HepG2 (cell line): Measurements from ENCODE around the gene ANKRD39. TPM values are rescaled to one million over a fixed set of nuclear protein-coding genes. Genes with fewer than 3 reads are reported as not detected.
A peak's percentile ranks its signal among the peaks of the same experiment; 100 is the strongest.

Source experiments
- CBX5 ChIP-seq: sonication (generic); formaldehyde crosslinking; IDR thresholded peaks from 2 replicates; pipeline ENCODE4 v1.4.0; 2020; ENCODE audit warnings: missing genetic modification reagents, borderline replicate concordance
- DBP ChIP-seq: sonication (generic); formaldehyde crosslinking; IDR thresholded peaks from 2 replicates; pipeline ENCODE4 v1.4.0; 2020; ENCODE audit warnings: missing genetic modification reagents; ENCODE audit errors: not compliant biosample characterization
- ETV6 ChIP-seq: sonication (generic); formaldehyde crosslinking; conservative IDR thresholded peaks from 2 replicates; pipeline ENCODE4 v1.4.0; 2020; ENCODE audit warnings: missing genetic modification reagents
- HDAC2 ChIP-seq: sonication (generic); formaldehyde crosslinking; IDR thresholded peaks from 2 replicates; pipeline ENCODE4 v1.4.0; 2020; ENCODE audit warnings: missing genetic modification reagents
- NFRKB ChIP-seq: fragments of 450-650 bp; IDR thresholded peaks from 2 replicates; pipeline ENCODE4 v1.6.1; 2017
- RERE ChIP-seq: IDR thresholded peaks from 2 replicates; pipeline ENCODE4 v1.6.1; 2016; ENCODE audit warnings: low read depth, missing genetic modification reagents, missing compliant biosample characterization
- RXRA ChIP-seq: sonication (generic); formaldehyde crosslinking; IDR thresholded peaks from 2 replicates; pipeline ENCODE4 v1.5.1; 2020; ENCODE audit warnings: missing genetic modification reagents
- SMAD1 ChIP-seq: sonication (generic); formaldehyde crosslinking; IDR thresholded peaks from 2 replicates; pipeline ENCODE4 v1.4.0; 2020; ENCODE audit warnings: missing genetic modification reagents, low read depth, mild to moderate bottlenecking, borderline replicate concordance
- YY1 ChIP-seq: IDR thresholded peaks from 2 replicates; pipeline ENCODE4 v1.6.1; 2011; ENCODE audit warnings: low read length, low read depth, moderate library complexity, mild to moderate bottlenecking; ENCODE audit not compliant: insufficient read depth, insufficient replicate concordance
- ZMAT3 ChIP-seq: sonication (generic); formaldehyde crosslinking; conservative IDR thresholded peaks from 2 replicates; pipeline ENCODE4 v1.7.0; 2021; ENCODE audit warnings: missing genetic modification reagents
- ZNF234 ChIP-seq: sonication (generic); formaldehyde crosslinking; conservative IDR thresholded peaks from 2 replicates; pipeline ENCODE4 v1.5.1; 2020; ENCODE audit warnings: mild to moderate bottlenecking, missing genetic modification reagents
- ZNF30 ChIP-seq: sonication (generic); formaldehyde crosslinking; IDR thresholded peaks from 2 replicates; pipeline ENCODE4 v1.5.0; 2020; ENCODE audit warnings: mild to moderate bottlenecking, missing genetic modification reagents
- ZNF652 ChIP-seq: IDR thresholded peaks from 2 replicates; pipeline ENCODE4 v1.6.1; 2016; ENCODE audit warnings: low read depth, borderline replicate concordance
- ZNF766 ChIP-seq: sonication (generic); formaldehyde crosslinking; IDR thresholded peaks from 2 replicates; pipeline ENCODE4 v1.5.0; 2020; ENCODE audit warnings: missing genetic modification reagents, borderline replicate concordance
- polyA plus RNA-seq, 8 experiments: library from polyadenylated mRNA; depleted of rRNA in 3 of 8; stranded (reverse) in 7 of 8; unstranded in 1 of 8; fragments of >200 nt; fragmentation: Illumina TruSeq in 4 of 8; extraction: Trizol in 4 of 8; gene quantifications; 2 replicates each; pipeline versions ENCODE4 v1.2.1 to v1.2.3, GENCODE V29; 2011 to 2016; ENCODE audit warnings: low read depth in 4 of 8, missing spikeins in 1 of 8, mixed read lengths in 1 of 8; ENCODE audit not compliant: insufficient read depth in 1 of 8
- total RNA-seq, 5 experiments: library from RNA; depleted of rRNA; stranded (reverse); fragments of >200 nt; fragmentation: Illumina TruSeq; extraction: Trizol; gene quantifications; 2 replicates each; pipeline ENCODE4 v1.2.3, GENCODE V29; 2016; ENCODE audit warnings: low read depth in 1 of 5
- TF ChIP-seq, protein P1 (sequence below): sonication (generic); formaldehyde crosslinking; conservative IDR thresholded peaks from 2 replicates; pipeline ENCODE4 v1.4.0; 2020; ENCODE audit warnings: missing genetic modification reagents
- TF ChIP-seq, protein P2 (sequence below): sonication (generic); formaldehyde crosslinking; IDR thresholded peaks from 2 replicates; pipeline ENCODE4 v1.4.0; 2020; ENCODE audit warnings: missing genetic modification reagents

Gene ANKRD39
- total and polyA plus RNA-seq, 2 of the 13 experiments (the other 11 are each of a cell fraction or from before 2014, with no cell fraction given) = 23.2 to 24.8 TPM

GRCh38 chr2:96869281-96869821, 11.5 kb upstream of the ANKRD39 start (continued):
- no peak for TF ChIP-seq RERE (CRISPR knock-in tag)
- TF ChIP-seq ZNF30 (CRISPR knock-in tag) = peak; percentile 1; the same call in 1 of the 2 replicates
- no peak for TF ChIP-seq HDAC2 (CRISPR knock-in tag)
- TF ChIP-seq ZNF766 = no peak
- TF ChIP-seq CBX5 (CRISPR knock-in tag) = no peak
- no peak for TF ChIP-seq RXRA
- TF ChIP-seq ZNF234 (CRISPR knock-in tag) = 0 out of 2 replicates have a peak, but pooled peaks have one; percentile 17
- 0 out of 2 replicates have a peak, but pooled peaks have one; percentile 20 for TF ChIP-seq ETV6 (CRISPR knock-in tag)
- TF ChIP-seq SMAD1 = 0 out of 2 replicates have a peak, but pooled peaks have one; percentile 12
- TF ChIP-seq, protein P1, sequence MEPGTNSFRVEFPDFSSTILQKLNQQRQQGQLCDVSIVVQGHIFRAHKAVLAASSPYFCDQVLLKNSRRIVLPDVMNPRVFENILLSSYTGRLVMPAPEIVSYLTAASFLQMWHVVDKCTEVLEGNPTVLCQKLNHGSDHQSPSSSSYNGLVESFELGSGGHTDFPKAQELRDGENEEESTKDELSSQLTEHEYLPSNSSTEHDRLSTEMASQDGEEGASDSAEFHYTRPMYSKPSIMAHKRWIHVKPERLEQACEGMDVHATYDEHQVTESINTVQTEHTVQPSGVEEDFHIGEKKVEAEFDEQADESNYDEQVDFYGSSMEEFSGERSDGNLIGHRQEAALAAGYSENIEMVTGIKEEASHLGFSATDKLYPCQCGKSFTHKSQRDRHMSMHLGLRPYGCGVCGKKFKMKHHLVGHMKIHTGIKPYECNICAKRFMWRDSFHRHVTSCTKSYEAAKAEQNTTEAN (CRISPR knock-in tag) = 0 out of 2 replicates have a peak, but pooled peaks have one; percentile 15
- no peak for TF ChIP-seq NFRKB
- TF ChIP-seq ZNF652 (CRISPR knock-in tag) = no peak
- TF ChIP-seq YY1 = no peak
- TF ChIP-seq DBP (CRISPR knock-in tag) = no peak
- TF ChIP-seq, protein P2, sequence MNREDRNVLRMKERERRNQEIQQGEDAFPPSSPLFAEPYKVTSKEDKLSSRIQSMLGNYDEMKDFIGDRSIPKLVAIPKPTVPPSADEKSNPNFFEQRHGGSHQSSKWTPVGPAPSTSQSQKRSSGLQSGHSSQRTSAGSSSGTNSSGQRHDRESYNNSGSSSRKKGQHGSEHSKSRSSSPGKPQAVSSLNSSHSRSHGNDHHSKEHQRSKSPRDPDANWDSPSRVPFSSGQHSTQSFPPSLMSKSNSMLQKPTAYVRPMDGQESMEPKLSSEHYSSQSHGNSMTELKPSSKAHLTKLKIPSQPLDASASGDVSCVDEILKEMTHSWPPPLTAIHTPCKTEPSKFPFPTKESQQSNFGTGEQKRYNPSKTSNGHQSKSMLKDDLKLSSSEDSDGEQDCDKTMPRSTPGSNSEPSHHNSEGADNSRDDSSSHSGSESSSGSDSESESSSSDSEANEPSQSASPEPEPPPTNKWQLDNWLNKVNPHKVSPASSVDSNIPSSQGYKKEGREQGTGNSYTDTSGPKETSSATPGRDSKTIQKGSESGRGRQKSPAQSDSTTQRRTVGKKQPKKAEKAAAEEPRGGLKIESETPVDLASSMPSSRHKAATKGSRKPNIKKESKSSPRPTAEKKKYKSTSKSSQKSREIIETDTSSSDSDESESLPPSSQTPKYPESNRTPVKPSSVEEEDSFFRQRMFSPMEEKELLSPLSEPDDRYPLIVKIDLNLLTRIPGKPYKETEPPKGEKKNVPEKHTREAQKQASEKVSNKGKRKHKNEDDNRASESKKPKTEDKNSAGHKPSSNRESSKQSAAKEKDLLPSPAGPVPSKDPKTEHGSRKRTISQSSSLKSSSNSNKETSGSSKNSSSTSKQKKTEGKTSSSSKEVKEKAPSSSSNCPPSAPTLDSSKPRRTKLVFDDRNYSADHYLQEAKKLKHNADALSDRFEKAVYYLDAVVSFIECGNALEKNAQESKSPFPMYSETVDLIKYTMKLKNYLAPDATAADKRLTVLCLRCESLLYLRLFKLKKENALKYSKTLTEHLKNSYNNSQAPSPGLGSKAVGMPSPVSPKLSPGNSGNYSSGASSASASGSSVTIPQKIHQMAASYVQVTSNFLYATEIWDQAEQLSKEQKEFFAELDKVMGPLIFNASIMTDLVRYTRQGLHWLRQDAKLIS (CRISPR knock-in tag) = no peak
- no peak for TF ChIP-seq ZMAT3 (CRISPR knock-in tag)
- TF ChIP-seq, all 625 proteins: peak for 40
